H9 (cell line): ENCODE results near the gene SOX15. TPM values are rescaled to one million over a fixed set of nuclear protein-coding genes. Genes with fewer than 3 reads are reported as not detected.

Source experiments
- DNase-seq: peaks from one replicate; pipeline ENCODE4 v3.0.0-alpha.2; 2017
- H2AFZ ChIP-seq: one replicate; pipeline ENCODE4 v1.6.1; 2013; ENCODE audit warnings: mild to moderate bottlenecking, low read length, control low read depth, moderate library complexity
- H2AK5ac ChIP-seq: 2 replicates; pipeline ENCODE4 v1.6.1; 2013; ENCODE audit warnings: low read length, control low read depth, mixed read lengths; ENCODE audit not compliant: insufficient read length
- H2BK120ac ChIP-seq: one replicate; pipeline ENCODE4 v1.6.1; 2013; ENCODE audit warnings: low read depth, mild to moderate bottlenecking, low read length, control low read depth, inconsistent platforms; ENCODE audit not compliant: poor library complexity, severe bottlenecking
- H2BK12ac ChIP-seq: 2 replicates; pipeline ENCODE4 v1.6.1; 2013; ENCODE audit warnings: low read length, control low read depth, mixed read lengths, low read depth; ENCODE audit not compliant: insufficient read length
- H2BK15ac ChIP-seq: 2 replicates; pipeline ENCODE4 v1.6.1; 2013; ENCODE audit warnings: low read depth, low read length, control low read depth
- H2BK20ac ChIP-seq: one replicate; pipeline ENCODE4 v1.6.1; 2013; ENCODE audit warnings: low read depth, mild to moderate bottlenecking, low read length, control low read depth, inconsistent platforms; ENCODE audit not compliant: poor library complexity, severe bottlenecking
- H2BK5ac ChIP-seq: 2 replicates; pipeline ENCODE4 v1.6.1; 2013; ENCODE audit warnings: low read length, control low read depth, mixed read lengths; ENCODE audit not compliant: insufficient read length
- H3K14ac ChIP-seq: 2 replicates; pipeline ENCODE4 v1.6.1; 2013; ENCODE audit warnings: low read length, control low read depth; ENCODE audit not compliant: insufficient read depth
- H3K18ac ChIP-seq: 2 replicates; pipeline ENCODE4 v1.6.1; 2013; ENCODE audit warnings: low read depth, mild to moderate bottlenecking, mixed read lengths, low read length, control low read depth; ENCODE audit not compliant: insufficient read length
- H3K23ac ChIP-seq: 2 replicates; pipeline ENCODE4 v1.6.1; 2013; ENCODE audit warnings: low read length, control low read depth, mixed read lengths, low read depth; ENCODE audit not compliant: insufficient read length
- H3K23me2 ChIP-seq: 2 replicates; pipeline ENCODE4 v1.6.1; 2013; ENCODE audit warnings: low read depth, mild to moderate bottlenecking, mixed read lengths, low read length, control low read depth; ENCODE audit not compliant: insufficient read length, poor library complexity, severe bottlenecking
- H3K27ac ChIP-seq: 2 replicates; pipeline ENCODE4 v1.5.1; 2013; ENCODE audit warnings: low read length, control low read depth, mixed read lengths, low read depth; ENCODE audit not compliant: insufficient read length
- H3K27me3 ChIP-seq: 2 replicates; pipeline ENCODE4 v1.6.1; 2013; ENCODE audit warnings: low read length, control low read depth, inconsistent platforms; ENCODE audit not compliant: insufficient read depth
- H3K4ac ChIP-seq: 2 replicates; pipeline ENCODE4 v1.6.1; 2013; ENCODE audit warnings: low read depth, mild to moderate bottlenecking, control low read depth, inconsistent platforms, low read length, moderate library complexity
- H3K4me1 ChIP-seq: 2 replicates; pipeline ENCODE4 v1.6.1; 2013; ENCODE audit warnings: low read length, control low read depth, inconsistent platforms; ENCODE audit not compliant: insufficient read depth
- H3K4me2 ChIP-seq: 2 replicates; pipeline ENCODE4 v1.6.1; 2013; ENCODE audit warnings: low read length, control low read depth, mixed read lengths; ENCODE audit not compliant: insufficient read length, insufficient read depth
- H3K56ac ChIP-seq: 2 replicates; pipeline ENCODE4 v1.6.1; 2013; ENCODE audit warnings: low read depth, mild to moderate bottlenecking, mixed read lengths, low read length, control low read depth; ENCODE audit not compliant: insufficient read length
- H3K79me1 ChIP-seq: 2 replicates; pipeline ENCODE4 v1.6.1; 2013; ENCODE audit warnings: low read depth, mild to moderate bottlenecking, moderate library complexity, low read length, control low read depth, inconsistent platforms; ENCODE audit not compliant: insufficient read depth, poor library complexity, severe bottlenecking
- H3K79me2 ChIP-seq: 2 replicates; pipeline ENCODE4 v1.6.1; 2013; ENCODE audit warnings: low read length, control low read depth, inconsistent platforms; ENCODE audit not compliant: insufficient read depth
- H3K9ac ChIP-seq: 2 replicates; pipeline ENCODE4 v1.6.1; 2013; ENCODE audit warnings: low read length, control low read depth, mixed read lengths; ENCODE audit not compliant: insufficient read length; ENCODE audit errors: extremely low read depth
- H3K9me3 ChIP-seq: one replicate; pipeline ENCODE4 v1.6.1; 2013; ENCODE audit warnings: low read depth, low read length, inconsistent platforms; ENCODE audit not compliant: control insufficient read depth
- H3T11ph ChIP-seq: one replicate; pipeline ENCODE4 v1.6.1; 2013; ENCODE audit warnings: mild to moderate bottlenecking, low read length, control low read depth, inconsistent platforms
- H4K20me1 ChIP-seq: one replicate; pipeline ENCODE4 v1.6.1; 2013; ENCODE audit not compliant: control insufficient read depth, insufficient read length, insufficient read depth
- H4K5ac ChIP-seq: 2 replicates; pipeline ENCODE4 v1.6.1; 2013; ENCODE audit warnings: low read depth, mild to moderate bottlenecking, mixed read lengths, low read length, control low read depth; ENCODE audit not compliant: insufficient read length
- H4K8ac ChIP-seq: replicated peaks from 2 replicates; pipeline ENCODE4 v1.6.1; 2013; ENCODE audit warnings: low read length, control low read depth, mixed read lengths, low read depth; ENCODE audit not compliant: insufficient read length
- H4K91ac ChIP-seq: 2 replicates; pipeline ENCODE4 v1.6.1; 2013; ENCODE audit warnings: low read depth, mild to moderate bottlenecking, moderate library complexity, mixed read lengths, low read length, control low read depth; ENCODE audit not compliant: insufficient read length
- H3K27ac Mint-ChIP-seq, 3 experiments: 2 replicates in 2 of 3; 3 replicates in 1 of 3; pipeline ENCODE4 v1.8.0; 2020 to 2021; ENCODE audit warnings: mixed read lengths in 3 of 3, mild to moderate bottlenecking in 1 of 3, moderate library complexity in 1 of 3
- H3K27me3 Mint-ChIP-seq: 2 replicates; pipeline ENCODE4 v1.8.0; 2021; ENCODE audit warnings: low read depth, mild to moderate bottlenecking, moderate library complexity, mixed read lengths
- H3K36me3 Mint-ChIP-seq, 3 experiments: 2 replicates in 2 of 3; 3 replicates in 1 of 3; pipeline ENCODE4 v1.8.0; 2020 to 2021; ENCODE audit warnings: low read depth in 3 of 3, mixed read lengths in 3 of 3; ENCODE audit not compliant: insufficient read depth in 1 of 3
- H3K4me1 Mint-ChIP-seq, 2 experiments: 2 replicates each; pipeline ENCODE4 v1.8.0; 2020; ENCODE audit warnings: mixed read lengths in 2 of 2
- H3K4me3 Mint-ChIP-seq, 2 experiments: 2 replicates in 1 of 2; 3 replicates in 1 of 2; pipeline ENCODE4 v1.8.0; 2020 to 2021; ENCODE audit warnings: mild to moderate bottlenecking in 2 of 2, mixed read lengths in 2 of 2, moderate library complexity in 1 of 2
- H3K9me3 Mint-ChIP-seq, 2 experiments: 2 replicates in 1 of 2; 3 replicates in 1 of 2; pipeline ENCODE4 v1.8.0; 2020; ENCODE audit warnings: mild to moderate bottlenecking in 2 of 2, mixed read lengths in 2 of 2, moderate library complexity in 1 of 2
- CTCF ChIP-seq: fragments of 200-600 bp; sonication (generic); conservative IDR thresholded peaks from 3 replicates; pipeline ENCODE4 v1.8.0; 2021; ENCODE audit warnings: antibody characterized with exemption, mild to moderate bottlenecking
- WGBS: extraction: QIAGEN DNeasy Blood & Tissue Kit; methylation state at CpG from one replicate; pipeline ENCODE4 v1.1.7; 2013; ENCODE audit warnings: missing lambda C conversion rate, low lambda C conversion rate, mixed read lengths; ENCODE audit not compliant: insufficient read length; ENCODE audit errors: extremely low coverage; 5-methylcytosine and 5-hydroxymethylcytosine counted together
- total RNA-seq: library from RNA; stranded (reverse); gene quantifications from 2 replicates; pipeline ENCODE4 v1.2.1, GENCODE V29; 2021

The SOX15 gene
- total RNA-seq, 1 experiment from 2014 or later, result 7.7 TPM

- Mint-ChIP-seq H3K4me1 (peaks cover 7 to 13% of the 10 kb centered on the region in 2 experiments), H3K27ac (no peak overlapping the region), H3K36me3 (no peaks in the 10 kb centered on the region), H3K9me3 (0 out of 5 replicates have a peak, but pooled peaks cover 0 to 2% of the 10 kb centered on the region in 2 experiments), H3K27me3 (peaks cover 26% of the 10 kb centered on the region), H3K4me3 (no peak overlapping the region; a peak in 1 of 5 replicates)
- Histone ChIP-seq H2BK120ac (no peak overlapping the region), H3K79me1 (no peaks in the 10 kb centered on the region), H2AFZ (no peak overlapping the region), H3K23ac (no peak overlapping the region), H4K91ac (no peak overlapping the region), H3K14ac (no peak overlapping the region), H2BK15ac (no peak overlapping the region), H2BK12ac (no peak overlapping the region), H4K5ac (no peak overlapping the region), H3K56ac (no peak overlapping the region), H3K27ac (no peak overlapping the region), H2BK20ac (no peak overlapping the region), H3K4me2 (no peak overlapping the region), H3K23me2 (peaks cover 6% of the 10 kb centered on the region), H4K8ac (no peak overlapping the region), H2BK5ac (no peak overlapping the region), H3K9me3 (no peaks in the 10 kb centered on the region), H3K79me2 (no peaks in the 10 kb centered on the region), H3K9ac (no peak overlapping the region), H2AK5ac (no peak overlapping the region), H3K4me1 (peaks cover 2% of the 10 kb centered on the region; the same call in 1 of the 2 replicates), H3K18ac (no peak overlapping the region), H3K27me3 (no peaks in the 10 kb centered on the region), H4K20me1 (no peaks in the 10 kb centered on the region), H3K4ac (no peak overlapping the region), H3T11ph (no peak overlapping the region)
- no peak for DNase-seq
- WGBS, result no CpG with 5 or more reads among the region's 6 CpGs
- TF ChIP-seq CTCF, result no peak
These were observed 39.5 kb downstream of the SOX15 start for GRCh38 chr17:7550344-7550743.
